HepG2 (cell line): ENCODE data around the gene OGG1. TPM values are rescaled to one million over a fixed set of nuclear protein-coding genes. Genes with fewer than 3 reads are reported as not detected.

Experiments
- ATAC-seq: fragments of 200-7000 bp; cut with Tn5 transposase; 3 replicates; pipeline ENCODE4 v1.9.1; 2020; ENCODE audit warnings: mild to moderate bottlenecking, moderate library complexity
- BruUV-seq: library from RNA; stranded (reverse); fragments of 400-500 nt; replicated peaks from 2 replicates; lab custom pipeline; 2021; lab: Mats Ljungman, UMichigan
- CTCF ChIA-PET: fragments of 300-600 bp; formaldehyde crosslinking; extraction: SDS; loops from one replicate; lab custom pipeline; 2021; ENCODE audit warnings: low total read pairs, inconsistent platforms, low intra/inter-chr PET ratio; lab: Yijun Ruan, JAX
- POLR2A ChIA-PET: fragments of 350-600 bp; sonication (Branson Sonifier 250); formaldehyde crosslinking; loops from one replicate; lab custom pipeline; 2020; ENCODE audit warnings: antibody characterized with exemption, inconsistent platforms; lab: Yijun Ruan, JAX
- DNase-seq: peaks from one replicate; pipeline ENCODE4 v3.0.0-alpha.2; 2015; ENCODE audit warnings: low spot score
- FAIRE-seq: peaks from 3 replicates; lab custom pipeline; 2011; peaks lifted over from hg19 to GRCh38; lab: Jason Lieb, UNC
- H2AFZ ChIP-seq: one replicate; pipeline ENCODE4 v1.6.1; 2011; ENCODE audit warnings: low read length, inconsistent platforms
- H3K27ac ChIP-seq: fragments of 300-600 bp; 3 replicates; pipeline ENCODE4 v1.8.0; 2011; ENCODE audit warnings: mixed run types, mild to moderate bottlenecking, mixed read lengths, low read length, inconsistent platforms; ENCODE audit not compliant: insufficient read depth; ENCODE audit errors: extremely low read length
- H3K27me3 ChIP-seq, 2 experiments: fragments of 200-600 bp in 1 of 2; 2 replicates in 1 of 2; 3 replicates in 1 of 2; pipeline versions ENCODE4 v1.6.0 to v1.8.0; 2011; ENCODE audit warnings: low read length in 2 of 2, mild to moderate bottlenecking in 2 of 2, moderate library complexity in 2 of 2, inconsistent platforms in 1 of 2; ENCODE audit not compliant: insufficient read depth in 2 of 2, control insufficient read depth in 1 of 2
- H3K36me3 ChIP-seq, 2 experiments: fragments of 200-600 bp in 1 of 2; replicated peaks in 1 of 2; 2 replicates in 1 of 2; 3 replicates in 1 of 2; pipeline versions ENCODE4 v1.5.1 to v1.8.0; 2011; ENCODE audit warnings: low read length in 2 of 2, inconsistent platforms in 1 of 2; ENCODE audit not compliant: insufficient read depth in 2 of 2, control insufficient read depth in 1 of 2
- H3K4me1 ChIP-seq: 2 replicates; pipeline ENCODE4 v1.5.1; 2012; ENCODE audit warnings: low read length, inconsistent platforms; ENCODE audit not compliant: insufficient read depth
- H3K4me2 ChIP-seq: 2 replicates; pipeline ENCODE4 v1.6.0; 2011; ENCODE audit warnings: low read depth, low read length, inconsistent platforms
- H3K4me3 ChIP-seq, 3 experiments: fragments of 200-600 bp in 1 of 3; sonication (generic), shearing (Covaris generic) in 1 of 3; replicated peaks in 1 of 3; 2 replicates each; pipeline ENCODE4 v1.5.1; 2011 to 2016; ENCODE audit warnings: low read length in 3 of 3, inconsistent platforms in 2 of 3, low read depth in 2 of 3, mild to moderate bottlenecking in 2 of 3, control low read depth in 1 of 3, mixed read lengths in 1 of 3; ENCODE audit not compliant: insufficient read depth in 1 of 3
- H3K79me2 ChIP-seq: one replicate; pipeline ENCODE4 v1.6.1; 2011; ENCODE audit warnings: low read length, inconsistent platforms; ENCODE audit not compliant: insufficient read depth
- H3K9ac ChIP-seq: 2 replicates; pipeline ENCODE4 v1.6.0; 2011; ENCODE audit warnings: mild to moderate bottlenecking, low read depth, low read length, inconsistent platforms; ENCODE audit not compliant: insufficient read depth
- H3K9me3 ChIP-seq: 2 replicates; pipeline ENCODE4 v1.5.1; 2012; ENCODE audit warnings: mild to moderate bottlenecking, low read length
- H4K20me1 ChIP-seq: 2 replicates; pipeline ENCODE4 v1.6.0; 2011; ENCODE audit warnings: inconsistent platforms, mild to moderate bottlenecking, low read length, moderate library complexity; ENCODE audit not compliant: insufficient read depth
- HNF1A ChIP-seq, 2 experiments: sonication (generic) in 1 of 2; formaldehyde crosslinking in 1 of 2; IDR thresholded peaks; 2 replicates each; pipeline versions ENCODE4 v1.4.0 to v1.6.1; 2016 to 2020; ENCODE audit warnings: borderline replicate concordance in 1 of 2, low read depth in 1 of 2, mild to moderate bottlenecking in 1 of 2, missing genetic modification reagents in 1 of 2
- MAF1 ChIP-seq: sonication (generic); formaldehyde crosslinking; IDR thresholded peaks from 2 replicates; pipeline ENCODE4 v1.5.0; 2020; ENCODE audit warnings: missing genetic modification reagents, borderline replicate concordance
- ZFP62 ChIP-seq: sonication (generic); formaldehyde crosslinking; IDR thresholded peaks from 2 replicates; pipeline ENCODE4 v1.4.0; 2020; ENCODE audit warnings: missing genetic modification reagents
- ZNF230 ChIP-seq: sonication (generic); formaldehyde crosslinking; IDR thresholded peaks from 2 replicates; pipeline ENCODE4 v1.4.0; 2020; ENCODE audit warnings: mild to moderate bottlenecking, missing genetic modification reagents
- ZNF263 ChIP-seq: sonication (generic); formaldehyde crosslinking; IDR thresholded peaks from 2 replicates; pipeline ENCODE4 v1.4.0; 2020; ENCODE audit warnings: missing genetic modification reagents
- ZNF446 ChIP-seq: sonication (generic); formaldehyde crosslinking; IDR thresholded peaks from 2 replicates; pipeline ENCODE4 v1.5.0; 2020; ENCODE audit warnings: mild to moderate bottlenecking, missing genetic modification reagents
- ZNF709 ChIP-seq: sonication (generic); formaldehyde crosslinking; IDR thresholded peaks from 2 replicates; pipeline ENCODE4 v1.5.0; 2020; ENCODE audit warnings: mild to moderate bottlenecking, missing genetic modification reagents
- ZNF747 ChIP-seq: sonication (generic); formaldehyde crosslinking; IDR thresholded peaks from 2 replicates; pipeline ENCODE4 v1.8.1; 2023; ENCODE audit warnings: missing genetic modification reagents, mild to moderate bottlenecking, borderline replicate concordance
- ZSCAN21 ChIP-seq: sonication (generic); formaldehyde crosslinking; IDR thresholded peaks from 2 replicates; pipeline ENCODE4 v1.8.0; 2022; ENCODE audit warnings: mild to moderate bottlenecking, missing genetic modification reagents, moderate library complexity, borderline replicate concordance
- WGBS: methylation state at CpG from one replicate; pipeline ENCODE4 v1.1.6; 2017; ENCODE audit warnings: low lambda C conversion rate; 5-methylcytosine and 5-hydroxymethylcytosine counted together
- in situ Hi-C: cut with HindIII; loops from 2 replicates; pipeline ENCODE4 v1.10.0; 2017; ENCODE audit warnings: low pct_unique_long_range_greater_than_20kb; ENCODE audit not compliant: extremely low pct_ligation_motif_present
- intact Hi-C: fragments of 100-400 bp; cut with micrococcal nuclease; formaldehyde crosslinking; loops from one replicate; pipeline ENCODE4 v1.10.0; 2022; ENCODE audit not compliant: unreplicated experiment
- polyA plus RNA-seq, 8 experiments: library from polyadenylated mRNA; depleted of rRNA in 3 of 8; stranded (reverse) in 7 of 8; unstranded in 1 of 8; fragments of >200 nt; fragmentation: Illumina TruSeq in 4 of 8; extraction: Trizol in 4 of 8; gene quantifications; 2 replicates each; pipeline versions ENCODE4 v1.2.1 to v1.2.3, GENCODE V29; 2011 to 2016; ENCODE audit warnings: low read depth in 4 of 8, missing spikeins in 1 of 8, mixed read lengths in 1 of 8; ENCODE audit not compliant: insufficient read depth in 1 of 8
- total RNA-seq, 5 experiments: library from RNA; depleted of rRNA; stranded (reverse); fragments of >200 nt; fragmentation: Illumina TruSeq; extraction: Trizol; gene quantifications; 2 replicates each; pipeline ENCODE4 v1.2.3, GENCODE V29; 2016; ENCODE audit warnings: low read depth in 1 of 5

OGG1 gene
- total and polyA plus RNA-seq, 2 of the 13 experiments (the other 11 are each of a cell fraction or from before 2014, with no cell fraction given), result 28.7 to 33.2 TPM

GRCh38 chr3:9715136-9715535 lies 34.6 kb upstream of the OGG1 start:
- FAIRE-seq (no peak), ATAC-seq (peak; percentile 61)
- H3K4me1 ChIP-seq, result peaks cover 12% of the 10 kb centered on the region
- no TSS peak for BruUV-seq
- TF ChIP-seq ZNF263 (CRISPR knock-in tag) (peak; percentile 47), ZNF709 (CRISPR knock-in tag) (no peak)
- TF ChIP-seq, all 625 proteins: peak for 1
- Histone ChIP-seq H3K27ac (no peak overlapping the region), H3K9me3 (no peaks in the 10 kb centered on the region), H3K79me2 (no peaks in the 10 kb centered on the region), H4K20me1 (no peaks in the 10 kb centered on the region), H3K9ac (no peak overlapping the region), H2AFZ (no peak overlapping the region), H3K36me3 (no peaks in the 10 kb centered on the region), H3K27me3 (peaks cover 5 to 27% of the 10 kb centered on the region in 2 experiments; a peak in 4 of 5 replicates), H3K4me3 (no peak overlapping the region), H3K4me2 (peak overlapping the region; percentile 41; the same call in 1 of the 2 replicates)
- 17% methylated on average over 4 of the region's 4 CpGs for WGBS
- ChIA-PET CTCF (interaction anchor here (1.8 kb wide), 1 partner anchor 12 kb away, joined by 8 read pairs; no protein-coding TSS in a partner anchor), POLR2A (no interaction called here)
- in situ Hi-C loops, result no loop called here
- intact Hi-C loops, result no loop called here
- no peak for DNase-seq

GRCh38 chr3:9715764-9716437 lies 33.9 kb upstream of the OGG1 start:
- 17% methylated on average over 6 of the region's 6 CpGs for WGBS
- no TSS peak for BruUV-seq
- ChIA-PET POLR2A (interaction anchor here (0.6 to 1.3 kb wide), 2 partner anchors 149 to 534 kb away, joined by 4 read pairs; no protein-coding TSS in a partner anchor), CTCF (interaction anchor here (1.8 kb wide), 1 partner anchor 11 kb away, joined by 8 read pairs; no protein-coding TSS in a partner anchor)
- no peak overlapping the region for H3K27ac ChIP-seq
- DNase-seq (peak; percentile 75), FAIRE-seq (peak; percentile 37), ATAC-seq (peak; percentile 97)
- no peak overlapping the region for H3K4me3 ChIP-seq
- H3K27me3 ChIP-seq, result peaks cover 5 to 29% of the 10 kb centered on the region in 2 experiments; a peak in 4 of 5 replicates
- in situ Hi-C loops, result no loop called here
- H3K4me1 ChIP-seq, result peaks cover 12% of the 10 kb centered on the region
- peak overlapping the region; percentile 44 for H3K4me2 ChIP-seq
- no peak overlapping the region for H2AFZ ChIP-seq
- H3K79me2 ChIP-seq, result no peaks in the 10 kb centered on the region
- H4K20me1 ChIP-seq, result no peaks in the 10 kb centered on the region
- H3K9me3 ChIP-seq, result no peaks in the 10 kb centered on the region
- intact Hi-C loops, result no loop called here
- H3K36me3 ChIP-seq, result no peaks in the 10 kb centered on the region
- no peak overlapping the region for H3K9ac ChIP-seq
- TF ChIP-seq ZFP62 (no peak), ZSCAN21 (no peak), MAF1 (no peak), HNF1A (IDR thresholded peaks at IDR 0.05; ENCODE audit: low read depth) (no peak), HNF1A (CRISPR knock-in tag; IDR thresholded peaks at IDR 0.05; ENCODE audit: borderline replicate concordance) (no peak), ZNF230 (CRISPR knock-in tag) (no peak), ZNF446 (CRISPR knock-in tag) (no peak), ZNF747 (CRISPR knock-in tag) (no peak)
